Liver (tissue), 3 donors: ENCODE data around the gene TCF12.

ENCODE experiments used
- ATF3 ChIP-seq: IDR thresholded peaks from 2 replicates; pipeline ENCODE4 v1.6.1; 2016; ENCODE audit warnings: antibody characterized with exemption
- GABPA ChIP-seq, 2 donors: IDR thresholded peaks in 1 of 2; conservative IDR thresholded peaks in 1 of 2; 2 replicates each; pipeline ENCODE4 v1.6.1; 2016; ENCODE audit warnings: antibody characterized with exemption in 2 of 2, mild to moderate bottlenecking in 1 of 2, moderate library complexity in 1 of 2
- HNF4A ChIP-seq, 2 donors: conservative IDR thresholded peaks; 2 replicates each; pipeline ENCODE4 v1.6.1; 2016; ENCODE audit warnings: antibody characterized with exemption in 2 of 2, mild to moderate bottlenecking in 2 of 2
- JUND ChIP-seq, 2 donors: IDR thresholded peaks; 2 replicates each; pipeline ENCODE4 v1.6.1; 2016; ENCODE audit warnings: antibody characterized with exemption in 2 of 2
- MAX ChIP-seq: IDR thresholded peaks from 2 replicates; pipeline ENCODE4 v1.6.1; 2016; ENCODE audit warnings: antibody characterized with exemption
- RAD21 ChIP-seq, 2 donors: IDR thresholded peaks; 2 replicates each; pipeline ENCODE4 v1.6.1; 2016; ENCODE audit warnings: antibody characterized with exemption in 2 of 2, mild to moderate bottlenecking in 2 of 2
- REST ChIP-seq: IDR thresholded peaks from 2 replicates; pipeline ENCODE4 v1.6.1; 2016; ENCODE audit warnings: antibody characterized with exemption, mild to moderate bottlenecking
- SP1 ChIP-seq: IDR thresholded peaks from 2 replicates; pipeline ENCODE4 v1.6.1; 2018; ENCODE audit warnings: antibody characterized with exemption, mild to moderate bottlenecking
- TAF1 ChIP-seq: conservative IDR thresholded peaks from 2 replicates; pipeline ENCODE4 v1.6.1; 2016; ENCODE audit warnings: antibody characterized with exemption, mild to moderate bottlenecking
- YY1 ChIP-seq: IDR thresholded peaks from 2 replicates; pipeline ENCODE4 v1.6.1; 2016; ENCODE audit warnings: antibody characterized with exemption, mild to moderate bottlenecking
- TF ChIP-seq, protein P1 (sequence below): fragments of 150-350 bp; IDR thresholded peaks from 2 replicates; pipeline ENCODE4 v1.5.1; 2017; ENCODE audit warnings: improper control_type of control experiment, low read depth, low read length; ENCODE audit not compliant: missing input control
- donor health status: healthy.
- donor health status: healthy.

- TF ChIP-seq, protein P1, sequence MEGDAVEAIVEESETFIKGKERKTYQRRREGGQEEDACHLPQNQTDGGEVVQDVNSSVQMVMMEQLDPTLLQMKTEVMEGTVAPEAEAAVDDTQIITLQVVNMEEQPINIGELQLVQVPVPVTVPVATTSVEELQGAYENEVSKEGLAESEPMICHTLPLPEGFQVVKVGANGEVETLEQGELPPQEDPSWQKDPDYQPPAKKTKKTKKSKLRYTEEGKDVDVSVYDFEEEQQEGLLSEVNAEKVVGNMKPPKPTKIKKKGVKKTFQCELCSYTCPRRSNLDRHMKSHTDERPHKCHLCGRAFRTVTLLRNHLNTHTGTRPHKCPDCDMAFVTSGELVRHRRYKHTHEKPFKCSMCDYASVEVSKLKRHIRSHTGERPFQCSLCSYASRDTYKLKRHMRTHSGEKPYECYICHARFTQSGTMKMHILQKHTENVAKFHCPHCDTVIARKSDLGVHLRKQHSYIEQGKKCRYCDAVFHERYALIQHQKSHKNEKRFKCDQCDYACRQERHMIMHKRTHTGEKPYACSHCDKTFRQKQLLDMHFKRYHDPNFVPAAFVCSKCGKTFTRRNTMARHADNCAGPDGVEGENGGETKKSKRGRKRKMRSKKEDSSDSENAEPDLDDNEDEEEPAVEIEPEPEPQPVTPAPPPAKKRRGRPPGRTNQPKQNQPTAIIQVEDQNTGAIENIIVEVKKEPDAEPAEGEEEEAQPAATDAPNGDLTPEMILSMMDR, result no peak
- TF ChIP-seq RAD21 (IDR thresholded peaks at IDR 0.05) (no peak), TAF1 (no peak), YY1 (no peak), SP1 (no peak), MAX (no peak), JUND (IDR thresholded peaks at IDR 0.05) (no peak), REST (no peak), HNF4A (conservative IDR thresholded peaks at IDR 0.05) (no peak), GABPA (IDR thresholded peaks at IDR 0.05 in 1 of 2, conservative IDR thresholded peaks at IDR 0.05 in 1 of 2) (no peak), ATF3 (no peak)
Measured at GRCh38 chr15:57018151-57018550, 99.7 kb downstream of the TCF12 start.
